Endothelial cell of umbilical vein (primary cell): ENCODE data around the gene CD34. TPM values are rescaled to one million over a fixed set of nuclear protein-coding genes. Genes with fewer than 3 reads are reported as not detected.

ENCODE experiments used
- BruUV-seq: library from RNA; stranded (reverse); fragments of 400-500 nt; replicated peaks from 2 replicates; lab custom pipeline; 2021; lab: Mats Ljungman, UMichigan
- CTCF ChIA-PET: fragments of 300-600, 350-600 bp; sonication (Branson Sonifier 250); formaldehyde crosslinking; loops from one replicate; lab custom pipeline; 2021; ENCODE audit warnings: antibody characterized with exemption, inconsistent platforms; lab: Charles Lee
- POLR2A ChIA-PET: fragments of 300-600, 350-600 bp; sonication (Branson Sonifier 250); formaldehyde crosslinking; loops from one replicate; lab custom pipeline; 2021; ENCODE audit warnings: antibody characterized with exemption, inconsistent platforms; lab: Charles Lee
- DNase-seq: peaks from one replicate; pipeline ENCODE4 v3.0.0-alpha.2; 2011; ENCODE audit warnings: low read depth, low spot score
- FAIRE-seq: peaks from 2 replicates; lab custom pipeline; 2011; peaks lifted over from hg19 to GRCh38; lab: Jason Lieb, UNC
- H2AFZ ChIP-seq: 2 replicates; pipeline ENCODE4 v1.6.0; 2012; ENCODE audit warnings: low read depth, low read length, control low read depth, inconsistent platforms
- H3K27ac ChIP-seq: 2 replicates; pipeline ENCODE4 v1.5.1; 2011; ENCODE audit warnings: low read depth, mild to moderate bottlenecking, control low read depth, low read length, moderate library complexity; ENCODE audit not compliant: insufficient read depth
- H3K27me3 ChIP-seq, 2 experiments: 2 replicates each; pipeline versions ENCODE4 v1.6.0 to v1.6.1; 2011; ENCODE audit warnings: low read length in 2 of 2, mixed read lengths in 1 of 2; ENCODE audit not compliant: control insufficient read depth in 2 of 2, insufficient read depth in 2 of 2
- H3K36me3 ChIP-seq, 2 experiments: 2 replicates in 1 of 2; 3 replicates in 1 of 2; pipeline ENCODE4 v1.5.1; 2011; ENCODE audit warnings: low read length in 2 of 2, mild to moderate bottlenecking in 1 of 2, moderate library complexity in 1 of 2; ENCODE audit not compliant: control insufficient read depth in 2 of 2, insufficient read depth in 2 of 2; ENCODE audit errors: extremely low read depth in 1 of 2
- H3K4me1 ChIP-seq: 3 replicates; pipeline ENCODE4 v1.5.1; 2011; ENCODE audit warnings: mild to moderate bottlenecking, low read length; ENCODE audit not compliant: control insufficient read depth, insufficient read depth; ENCODE audit errors: extremely low read depth
- H3K4me2 ChIP-seq: 2 replicates; pipeline ENCODE4 v1.6.1; 2011; ENCODE audit warnings: low read length, control low read depth, mixed read lengths; ENCODE audit not compliant: insufficient read depth
- H3K4me3 ChIP-seq, 3 experiments: fragments of 200-600 bp in 1 of 3; sonication (generic), shearing (Covaris generic) in 1 of 3; replicated peaks in 1 of 3; 2 replicates each; pipeline ENCODE4 v1.5.1; 2011 to 2016; ENCODE audit warnings: control low read depth in 3 of 3, low read length in 3 of 3, mild to moderate bottlenecking in 2 of 3, inconsistent platforms in 1 of 3, low read depth in 1 of 3, moderate library complexity in 1 of 3; ENCODE audit not compliant: insufficient read depth in 1 of 3
- H3K79me2 ChIP-seq: 2 replicates; pipeline ENCODE4 v1.6.0; 2012; ENCODE audit warnings: low read length, inconsistent platforms; ENCODE audit not compliant: control insufficient read depth, insufficient read depth
- H3K9ac ChIP-seq: replicated peaks from 2 replicates; pipeline ENCODE3; 2011; ENCODE audit warnings: low read length, control low read depth; ENCODE audit not compliant: insufficient read depth; ENCODE audit errors: extremely low read depth
- H3K9me1 ChIP-seq: replicated peaks from 3 replicates; pipeline ENCODE4 v1.6.0; 2011; ENCODE audit warnings: mild to moderate bottlenecking, low read length; ENCODE audit not compliant: control insufficient read depth, insufficient read depth; ENCODE audit errors: extremely low read depth
- H3K9me3 ChIP-seq: replicated peaks from 2 replicates; pipeline ENCODE4 v1.5.1; 2012; ENCODE audit warnings: low read length, inconsistent platforms; ENCODE audit not compliant: control insufficient read depth, insufficient read depth
- H4K20me1 ChIP-seq: replicated peaks from 2 replicates; pipeline ENCODE3; 2011; ENCODE audit warnings: mild to moderate bottlenecking, low read length; ENCODE audit not compliant: control insufficient read depth, insufficient read depth; ENCODE audit errors: extremely low read depth
- CTCF ChIP-seq, 2 donors: IDR thresholded peaks; 1 replicate in 1 of 2; 2 replicates in 1 of 2; pipeline ENCODE4 v1.5.1; 2011; ENCODE audit warnings: low read length in 2 of 2, mild to moderate bottlenecking in 2 of 2, moderate library complexity in 2 of 2, control low read depth in 1 of 2, inconsistent platforms in 1 of 2, low read depth in 1 of 2; ENCODE audit not compliant: insufficient read depth in 1 of 2; ENCODE audit errors: extremely low read depth in 1 of 2
- EZH2 ChIP-seq: IDR thresholded peaks from 2 replicates; pipeline ENCODE4 v1.6.1; 2012; ENCODE audit warnings: borderline replicate concordance, low read depth, mild to moderate bottlenecking, moderate library complexity, low read length, inconsistent platforms; ENCODE audit not compliant: severe bottlenecking
- FOS ChIP-seq: IDR thresholded peaks from 2 replicates; pipeline ENCODE4 v1.6.1; 2011; ENCODE audit warnings: mild to moderate bottlenecking, low read length, moderate library complexity, borderline replicate concordance; ENCODE audit not compliant: insufficient read depth
- GATA2 ChIP-seq: IDR thresholded peaks from 2 replicates; pipeline ENCODE4 v1.7.0; 2011; ENCODE audit warnings: low read depth, mild to moderate bottlenecking, moderate library complexity, mixed read lengths, low read length; ENCODE audit not compliant: insufficient read length, insufficient read depth
- JUN ChIP-seq: IDR thresholded peaks from 2 replicates; pipeline ENCODE4 v1.6.1; 2011; ENCODE audit warnings: borderline replicate concordance, low read depth; ENCODE audit not compliant: insufficient read length, insufficient read depth
- MAX ChIP-seq: IDR thresholded peaks from 2 replicates; pipeline ENCODE4 v1.6.1; 2011; ENCODE audit not compliant: insufficient read depth, insufficient read length
- MYC ChIP-seq: IDR thresholded peaks from one replicate; pipeline ENCODE4 v1.6.1; 2011; ENCODE audit warnings: mild to moderate bottlenecking, low read depth, low read length
- POLR2A ChIP-seq: IDR thresholded peaks from 2 replicates; pipeline ENCODE4 v1.6.1; 2012; ENCODE audit warnings: low read depth, mild to moderate bottlenecking, control low read depth, low read length
- POLR2AphosphoS5 ChIP-seq: IDR thresholded peaks from 2 replicates; pipeline ENCODE4 v1.6.1; 2012; ENCODE audit warnings: low read depth, mild to moderate bottlenecking, control low read depth, low read length, moderate library complexity; ENCODE audit not compliant: insufficient read depth
- dilution Hi-C: fragments of 300-500 bp; cut with MboI; formaldehyde crosslinking; loops from one replicate; pipeline ENCODE4 v1.15.0; 2019; ENCODE audit warnings: low sequenced_read_pairs; ENCODE audit not compliant: extremely low pct_ligation_motif_present
- intact Hi-C: fragments of 100-400 bp; cut with micrococcal nuclease; formaldehyde crosslinking; loops from one replicate; pipeline ENCODE4 v1.10.0; 2022
- polyA plus RNA-seq, 4 experiments: library from polyadenylated mRNA; depleted of rRNA in 3 of 4; stranded (reverse) in 3 of 4; unstranded in 1 of 4; fragments of >200 nt; gene quantifications; 2 replicates each; pipeline versions ENCODE4 v1.2.1 to v1.2.3, GENCODE V29; 2011 to 2012; ENCODE audit warnings: missing spikeins in 1 of 4
- total RNA-seq: library from RNA; stranded (reverse); gene quantifications from 2 replicates; pipeline ENCODE4 v1.2.3, GENCODE V29; 2021

The CD34 gene
- total and polyA plus RNA-seq, 2 donors (not counting 3 experiments of a cell fraction or from before 2014, with no cell fraction given) = 102 to 174 TPM

- DNase-seq (peak; percentile 15), FAIRE-seq (no peak)
- CTCF ChIA-PET = interaction anchor here (0.8 to 2.9 kb wide), 7 partner anchors 10 to 114 kb away, joined by 3 to 21 read pairs (median 3); no protein-coding TSS in a partner anchor
These were observed 61.3 kb downstream of the CD34 start for GRCh38 chr1:207849646-207850045.

More at GRCh38 chr1:207849646-207850045, 61.3 kb downstream of the CD34 start:
- Histone ChIP-seq H3K27me3 (no peaks in the 10 kb centered on the region), H3K27ac (peak overlapping the region; percentile 90), H4K20me1 (no peaks in the 10 kb centered on the region), H3K9me3 (no peaks in the 10 kb centered on the region), H3K9ac (no peak overlapping the region), H3K4me3 (no peak overlapping the region), H3K79me2 (peaks cover 57% of the 10 kb centered on the region), H3K9me1 (no peaks in the 10 kb centered on the region), H3K4me1 (peaks cover 49% of the 10 kb centered on the region), H3K4me2 (no peak overlapping the region), H2AFZ (no peak overlapping the region), H3K36me3 (peaks cover 2% of the 10 kb centered on the region in 2 experiments)
- no TSS peak for BruUV-seq
- dilution Hi-C loops (no loop called here), intact Hi-C loops (loop anchor here (5.0 kb wide), 1 partner anchor 373 kb away; no protein-coding TSS in a partner anchor)
- no peak for TF ChIP-seq POLR2A
- no peak for TF ChIP-seq FOS
- no peak for TF ChIP-seq GATA2
- no peak for TF ChIP-seq POLR2AphosphoS5
- TF ChIP-seq JUN = no peak
- TF ChIP-seq MYC = no peak
- TF ChIP-seq CTCF (IDR thresholded peaks at IDR 0.05; ENCODE audit: extremely low read depth in 1 of 2, insufficient read depth in 1 of 2, low read depth in 1 of 2, low read length in 2 of 2) = no peak
- TF ChIP-seq EZH2 = no peak
- no peak for TF ChIP-seq MAX
- POLR2A ChIA-PET = no interaction called here
